Fibroblast of lung (primary cell): ENCODE measurements around the gene DYSF.

Experiments
- CTCF ChIP-seq, 2 donors: IDR thresholded peaks in 1 of 2; conservative IDR thresholded peaks in 1 of 2; 1 replicate in 1 of 2; 2 replicates in 1 of 2; pipeline ENCODE4 v1.5.1; 2011 to 2012; ENCODE audit warnings: low read length in 2 of 2, control low read depth in 1 of 2, inconsistent platforms in 1 of 2, low read depth in 1 of 2, mild to moderate bottlenecking in 1 of 2
- EZH2 ChIP-seq: IDR thresholded peaks from 2 replicates; pipeline ENCODE4 v1.5.1; 2012; ENCODE audit warnings: low read length, control low read depth, mild to moderate bottlenecking; ENCODE audit errors: missing control alignments

GRCh38 chr2:71552356-71552755, 99.0 kb downstream of the DYSF start:
- TF ChIP-seq CTCF (conservative IDR thresholded peaks at IDR 0.05 in 1 of 2, IDR thresholded peaks at IDR 0.05 in 1 of 2; ENCODE audit: low read depth in 1 of 2, low read length in 2 of 2) (no peak), EZH2 (no peak)
